SK-N-SH (cell line): ENCODE measurements around the gene CDC42BPG.

ENCODE experiments used
- ELF1 ChIP-seq: IDR thresholded peaks from 2 replicates; pipeline ENCODE4 v1.4.0; 2012
- GABPA ChIP-seq: IDR thresholded peaks from 2 replicates; pipeline ENCODE4 v1.4.0; 2012; ENCODE audit warnings: low read depth, mild to moderate bottlenecking
- JUND ChIP-seq: IDR thresholded peaks from 2 replicates; pipeline ENCODE4 v1.4.0; 2012
- TAF1 ChIP-seq: IDR thresholded peaks from 2 replicates; pipeline ENCODE4 v1.6.1; 2012; ENCODE audit warnings: low read depth, mild to moderate bottlenecking, low read length, moderate library complexity, borderline replicate concordance
- TEAD4 ChIP-seq: IDR thresholded peaks from 2 replicates; pipeline ENCODE4 v1.4.0; 2012; ENCODE audit warnings: mild to moderate bottlenecking, borderline replicate concordance; ENCODE audit not compliant: insufficient read depth
- TF ChIP-seq, protein P1 (sequence below): fragments of 200-600 bp; sonication (generic); IDR thresholded peaks from 2 replicates; pipeline ENCODE4 v1.6.1; 2017; ENCODE audit warnings: antibody characterized with exemption, mild to moderate bottlenecking, moderate library complexity
- TF ChIP-seq, protein P2 (sequence below): IDR thresholded peaks from 2 replicates; pipeline ENCODE4 v1.6.1; 2012; ENCODE audit warnings: mild to moderate bottlenecking, low read depth, low read length, moderate library complexity

DNA sequence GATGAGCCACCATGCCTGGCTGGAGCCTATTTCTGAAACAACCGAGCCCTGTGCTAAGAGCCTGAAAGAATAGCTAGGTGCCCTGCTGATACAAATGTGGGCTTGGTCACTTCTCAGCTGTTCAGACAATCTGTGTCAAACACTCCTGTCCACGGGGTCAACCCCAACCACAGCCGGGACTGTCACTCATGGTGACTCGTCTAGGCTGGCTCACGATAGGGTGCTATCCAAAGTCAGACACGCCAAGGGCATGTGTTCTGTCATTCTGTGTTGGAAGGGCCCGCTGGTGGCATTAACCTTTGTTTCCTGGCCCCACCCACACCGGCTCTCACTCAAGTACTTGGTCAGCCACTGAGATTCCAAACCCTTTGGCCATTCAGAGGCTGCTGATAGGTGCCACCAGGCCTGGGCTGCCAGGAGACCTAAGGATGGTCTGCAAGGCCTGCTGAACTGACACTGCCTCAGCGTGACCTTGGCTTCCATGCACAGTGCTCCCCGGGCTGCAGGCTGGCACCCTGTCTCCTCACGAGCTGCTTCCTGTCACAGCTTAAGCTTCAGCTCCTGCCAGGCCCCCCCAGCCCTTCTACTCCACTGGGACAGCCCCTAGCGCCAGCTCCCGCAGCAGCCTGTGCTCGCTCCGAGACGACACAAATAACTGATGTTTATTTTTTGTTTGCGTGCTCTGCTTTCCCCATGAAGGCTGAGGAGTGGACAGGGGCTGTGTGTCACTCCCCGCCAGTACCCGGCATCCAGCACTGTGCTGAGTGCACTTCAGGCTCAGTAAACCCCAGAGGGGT, 14.2 kb upstream of the CDC42BPG start:
- TF ChIP-seq TAF1, result no peak
- TF ChIP-seq, protein P1, sequence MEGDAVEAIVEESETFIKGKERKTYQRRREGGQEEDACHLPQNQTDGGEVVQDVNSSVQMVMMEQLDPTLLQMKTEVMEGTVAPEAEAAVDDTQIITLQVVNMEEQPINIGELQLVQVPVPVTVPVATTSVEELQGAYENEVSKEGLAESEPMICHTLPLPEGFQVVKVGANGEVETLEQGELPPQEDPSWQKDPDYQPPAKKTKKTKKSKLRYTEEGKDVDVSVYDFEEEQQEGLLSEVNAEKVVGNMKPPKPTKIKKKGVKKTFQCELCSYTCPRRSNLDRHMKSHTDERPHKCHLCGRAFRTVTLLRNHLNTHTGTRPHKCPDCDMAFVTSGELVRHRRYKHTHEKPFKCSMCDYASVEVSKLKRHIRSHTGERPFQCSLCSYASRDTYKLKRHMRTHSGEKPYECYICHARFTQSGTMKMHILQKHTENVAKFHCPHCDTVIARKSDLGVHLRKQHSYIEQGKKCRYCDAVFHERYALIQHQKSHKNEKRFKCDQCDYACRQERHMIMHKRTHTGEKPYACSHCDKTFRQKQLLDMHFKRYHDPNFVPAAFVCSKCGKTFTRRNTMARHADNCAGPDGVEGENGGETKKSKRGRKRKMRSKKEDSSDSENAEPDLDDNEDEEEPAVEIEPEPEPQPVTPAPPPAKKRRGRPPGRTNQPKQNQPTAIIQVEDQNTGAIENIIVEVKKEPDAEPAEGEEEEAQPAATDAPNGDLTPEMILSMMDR, result no peak
- TF ChIP-seq TEAD4, result no peak
- TF ChIP-seq, protein P2, sequence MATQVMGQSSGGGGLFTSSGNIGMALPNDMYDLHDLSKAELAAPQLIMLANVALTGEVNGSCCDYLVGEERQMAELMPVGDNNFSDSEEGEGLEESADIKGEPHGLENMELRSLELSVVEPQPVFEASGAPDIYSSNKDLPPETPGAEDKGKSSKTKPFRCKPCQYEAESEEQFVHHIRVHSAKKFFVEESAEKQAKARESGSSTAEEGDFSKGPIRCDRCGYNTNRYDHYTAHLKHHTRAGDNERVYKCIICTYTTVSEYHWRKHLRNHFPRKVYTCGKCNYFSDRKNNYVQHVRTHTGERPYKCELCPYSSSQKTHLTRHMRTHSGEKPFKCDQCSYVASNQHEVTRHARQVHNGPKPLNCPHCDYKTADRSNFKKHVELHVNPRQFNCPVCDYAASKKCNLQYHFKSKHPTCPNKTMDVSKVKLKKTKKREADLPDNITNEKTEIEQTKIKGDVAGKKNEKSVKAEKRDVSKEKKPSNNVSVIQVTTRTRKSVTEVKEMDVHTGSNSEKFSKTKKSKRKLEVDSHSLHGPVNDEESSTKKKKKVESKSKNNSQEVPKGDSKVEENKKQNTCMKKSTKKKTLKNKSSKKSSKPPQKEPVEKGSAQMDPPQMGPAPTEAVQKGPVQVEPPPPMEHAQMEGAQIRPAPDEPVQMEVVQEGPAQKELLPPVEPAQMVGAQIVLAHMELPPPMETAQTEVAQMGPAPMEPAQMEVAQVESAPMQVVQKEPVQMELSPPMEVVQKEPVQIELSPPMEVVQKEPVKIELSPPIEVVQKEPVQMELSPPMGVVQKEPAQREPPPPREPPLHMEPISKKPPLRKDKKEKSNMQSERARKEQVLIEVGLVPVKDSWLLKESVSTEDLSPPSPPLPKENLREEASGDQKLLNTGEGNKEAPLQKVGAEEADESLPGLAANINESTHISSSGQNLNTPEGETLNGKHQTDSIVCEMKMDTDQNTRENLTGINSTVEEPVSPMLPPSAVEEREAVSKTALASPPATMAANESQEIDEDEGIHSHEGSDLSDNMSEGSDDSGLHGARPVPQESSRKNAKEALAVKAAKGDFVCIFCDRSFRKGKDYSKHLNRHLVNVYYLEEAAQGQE, result no peak
- no peak for TF ChIP-seq ELF1
- no peak for TF ChIP-seq GABPA
- TF ChIP-seq JUND, result no peak
